ENCODE results near the gene NRP2. TPM values are rescaled to one million over a fixed set of nuclear protein-coding genes. Genes with fewer than 3 reads are reported as not detected.

The NRP2 gene
- total and polyA plus RNA-seq, 2 of the 13 experiments (the other 11 are each of a cell fraction or from before 2014, with no cell fraction given): 0.65 to 1.4 TPM

- TF ChIP-seq ATF5 (CRISPR knock-in tag; IDR thresholded peaks at IDR 0.05; ENCODE audit: low read depth) (no peak), ZFY (CRISPR knock-in tag; IDR thresholded peaks at IDR 0.05) (no peak)
Measured at GRCh38 chr2:205780645-205781044, 98.3 kb downstream of the NRP2 start (continued).

- ChIA-PET POLR2A (no interaction called here), CTCF (ENCODE audit: low intra/inter-chr PET ratio, low total read pairs) (no interaction called here)
- H3K4me1 ChIP-seq (ENCODE audit: insufficient read depth, low read length): peaks cover 27% of the 10 kb centered on the region
- H3K27me3 ChIP-seq (ENCODE audit: control insufficient read depth in 1 of 2, insufficient read depth in 2 of 2, low read length in 2 of 2): peaks cover 0 to 10% of the 10 kb centered on the region in 2 experiments; a peak in 1 of 5 replicates
- H3K9ac ChIP-seq (ENCODE audit: insufficient read depth, low read depth, low read length): no peak overlapping the region
- H3K4me2 ChIP-seq (ENCODE audit: low read depth, low read length): no peak overlapping the region
- no peaks in the 10 kb centered on the region for H3K79me2 ChIP-seq (ENCODE audit: insufficient read depth, low read length)
- no peak for ATAC-seq
- no peak overlapping the region for H2AFZ ChIP-seq (ENCODE audit: low read length)
- in situ Hi-C loops (cut with HindIII; ENCODE audit: extremely low pct_ligation_motif_present, low pct_unique_long_range_greater_than_20kb): no loop called here
- no peaks in the 10 kb centered on the region for H4K20me1 ChIP-seq (ENCODE audit: insufficient read depth, low read length)
- TF ChIP-seq TIGD3 (CRISPR knock-in tag; IDR thresholded peaks at IDR 0.05; ENCODE audit: borderline replicate concordance): no peak
- TF ChIP-seq ZNF841 (CRISPR knock-in tag; IDR thresholded peaks at IDR 0.05; ENCODE audit: borderline replicate concordance): 0 out of 2 replicates have a peak, but pooled peaks have one; percentile 32
- H3K9me3 ChIP-seq (ENCODE audit: low read length): no peaks in the 10 kb centered on the region
- WGBS (ENCODE audit: low lambda C conversion rate): 15% methylated on average over 5 of the region's 5 CpGs
- no TSS peak for BruUV-seq (replicated peaks)
- H3K27ac ChIP-seq (ENCODE audit: extremely low read length, insufficient read depth, low read length): no peak overlapping the region
- no peaks in the 10 kb centered on the region for H3K36me3 ChIP-seq (replicated peaks in 1 of 2; ENCODE audit: control insufficient read depth in 1 of 2, insufficient read depth in 2 of 2, low read length in 2 of 2)
- no peak for FAIRE-seq
- H3K4me3 ChIP-seq (replicated peaks in 1 of 3; ENCODE audit: insufficient read depth in 1 of 3, low read depth in 2 of 3, low read length in 3 of 3): no peak overlapping the region
- intact Hi-C loops (cut with micrococcal nuclease; ENCODE audit: unreplicated experiment): no loop called here
- DNase-seq (ENCODE audit: low spot score): no peak
Measured at GRCh38 chr2:205781244-205781931, 99.1 kb downstream of the NRP2 start.
